HepG2 (cell line): ENCODE data around the gene COA3. TPM values are rescaled to one million over a fixed set of nuclear protein-coding genes. Genes with fewer than 3 reads are reported as not detected.

Experiments used
- ATF7 ChIP-seq, 2 experiments: fragments of 450-650 bp in 1 of 2; sonication (generic) in 1 of 2; formaldehyde crosslinking in 1 of 2; IDR thresholded peaks; 2 replicates each; pipeline versions ENCODE4 v1.4.0 to v1.6.1; 2016 to 2020; ENCODE audit warnings: antibody characterized with exemption in 1 of 2, mild to moderate bottlenecking in 1 of 2, missing genetic modification reagents in 1 of 2
- CTCF ChIP-seq: sonication (generic); formaldehyde crosslinking; IDR thresholded peaks from 2 replicates; pipeline ENCODE4 v1.5.0; 2020; ENCODE audit warnings: mild to moderate bottlenecking, missing genetic modification reagents, moderate library complexity
- FOSL2 ChIP-seq: sonication (generic); formaldehyde crosslinking; IDR thresholded peaks from 2 replicates; pipeline ENCODE4 v1.4.0; 2020; ENCODE audit warnings: missing genetic modification reagents
- FOXA3 ChIP-seq: IDR thresholded peaks from 2 replicates; pipeline ENCODE4 v1.6.1; 2016; ENCODE audit warnings: missing genetic modification reagents, missing compliant biosample characterization
- FOXJ3 ChIP-seq: sonication (generic); formaldehyde crosslinking; IDR thresholded peaks from 2 replicates; pipeline ENCODE4 v1.4.0; 2020; ENCODE audit warnings: missing genetic modification reagents, mild to moderate bottlenecking, borderline replicate concordance
- HNRNPLL ChIP-seq: fragments of 200-400 bp; formaldehyde crosslinking; IDR thresholded peaks from 2 replicates; pipeline ENCODE4 v1.6.1; 2017; ENCODE audit warnings: mild to moderate bottlenecking, low read depth, low read length; ENCODE audit not compliant: poor library complexity, severe bottlenecking
- KLF13 ChIP-seq: sonication (generic); formaldehyde crosslinking; IDR thresholded peaks from 2 replicates; pipeline ENCODE4 v1.4.0; 2020; ENCODE audit warnings: mild to moderate bottlenecking, missing genetic modification reagents
- MAFF ChIP-seq: IDR thresholded peaks from 2 replicates; pipeline ENCODE4 v1.6.1; 2011; ENCODE audit warnings: low read depth, low read length, improper control_type of control experiment
- RBAK ChIP-seq: sonication (generic); formaldehyde crosslinking; IDR thresholded peaks from 2 replicates; pipeline ENCODE4 v1.5.1; 2020; ENCODE audit warnings: mild to moderate bottlenecking, missing genetic modification reagents
- SMARCC2 ChIP-seq: fragments of 450-650 bp; IDR thresholded peaks from 2 replicates; pipeline ENCODE4 v1.6.1; 2017; ENCODE audit warnings: antibody characterized with exemption, mild to moderate bottlenecking
- TCF7L2 ChIP-seq: IDR thresholded peaks from 2 replicates; pipeline ENCODE4 v1.6.1; 2011; ENCODE audit warnings: mild to moderate bottlenecking, low read depth, low read length, moderate library complexity
- TEAD3 ChIP-seq: optimal IDR thresholded peaks from 2 replicates; pipeline ENCODE3; 2016; ENCODE audit warnings: borderline replicate concordance
- ZC3H13 ChIP-seq: sonication (generic); formaldehyde crosslinking; IDR thresholded peaks from 2 replicates; pipeline ENCODE4 v1.8.1; 2023; ENCODE audit warnings: mild to moderate bottlenecking, missing genetic modification reagents, moderate library complexity
- ZNF10 ChIP-seq: sonication (generic); formaldehyde crosslinking; IDR thresholded peaks from 2 replicates; pipeline ENCODE4 v1.4.0; 2020; ENCODE audit warnings: mild to moderate bottlenecking, low read depth, missing genetic modification reagents, borderline replicate concordance
- ZNF331 ChIP-seq: sonication (generic); formaldehyde crosslinking; IDR thresholded peaks from 2 replicates; pipeline ENCODE4 v1.4.0; 2020; ENCODE audit warnings: missing genetic modification reagents
- ZNF446 ChIP-seq: sonication (generic); formaldehyde crosslinking; IDR thresholded peaks from 2 replicates; pipeline ENCODE4 v1.5.0; 2020; ENCODE audit warnings: mild to moderate bottlenecking, missing genetic modification reagents
- ZNF496 ChIP-seq: sonication (generic); formaldehyde crosslinking; IDR thresholded peaks from 2 replicates; pipeline ENCODE4 v1.8.1; 2023; ENCODE audit warnings: mild to moderate bottlenecking, moderate library complexity, missing genetic modification reagents; ENCODE audit not compliant: insufficient replicate concordance
- ZNF614 ChIP-seq: IDR thresholded peaks from 2 replicates; pipeline ENCODE4 v1.6.1; 2018; ENCODE audit warnings: missing biosample characterization, missing genetic modification reagents, inconsistent platforms, borderline replicate concordance
- ZNF777 ChIP-seq: sonication (generic); formaldehyde crosslinking; IDR thresholded peaks from 2 replicates; pipeline ENCODE4 v1.4.0; 2020; ENCODE audit warnings: missing genetic modification reagents
- ZNF780A ChIP-seq: sonication (generic); formaldehyde crosslinking; IDR thresholded peaks from 2 replicates; pipeline ENCODE4 v1.8.0; 2022; ENCODE audit warnings: mild to moderate bottlenecking, missing genetic modification reagents, moderate library complexity
- ZNF891 ChIP-seq: sonication (generic); formaldehyde crosslinking; IDR thresholded peaks from 2 replicates; pipeline ENCODE4 v1.5.0; 2020; ENCODE audit warnings: mild to moderate bottlenecking, missing genetic modification reagents
- polyA plus RNA-seq, 8 experiments: library from polyadenylated mRNA; depleted of rRNA in 3 of 8; stranded (reverse) in 7 of 8; unstranded in 1 of 8; fragments of >200 nt; fragmentation: Illumina TruSeq in 4 of 8; extraction: Trizol in 4 of 8; gene quantifications; 2 replicates each; pipeline versions ENCODE4 v1.2.1 to v1.2.3, GENCODE V29; 2011 to 2016; ENCODE audit warnings: low read depth in 4 of 8, missing spikeins in 1 of 8, mixed read lengths in 1 of 8; ENCODE audit not compliant: insufficient read depth in 1 of 8
- total RNA-seq, 5 experiments: library from RNA; depleted of rRNA; stranded (reverse); fragments of >200 nt; fragmentation: Illumina TruSeq; extraction: Trizol; gene quantifications; 2 replicates each; pipeline ENCODE4 v1.2.3, GENCODE V29; 2016; ENCODE audit warnings: low read depth in 1 of 5
- TF ChIP-seq, protein P1 (sequence below), 2 experiments: sonication (generic) in 1 of 2; formaldehyde crosslinking in 1 of 2; IDR thresholded peaks; 2 replicates each; pipeline versions ENCODE4 v1.4.0 to v1.6.1; 2018 to 2020; ENCODE audit warnings: missing genetic modification reagents in 2 of 2, borderline replicate concordance in 1 of 2, low read depth in 1 of 2, mild to moderate bottlenecking in 1 of 2, missing biosample characterization in 1 of 2
- TF ChIP-seq, protein P2 (sequence below): sonication (generic); IDR thresholded peaks from 2 replicates; pipeline ENCODE4 v1.6.1; 2016; ENCODE audit warnings: low read depth, borderline replicate concordance

COA3 gene
- total and polyA plus RNA-seq, 2 of the 13 experiments (the other 11 are each of a cell fraction or from before 2014, with no cell fraction given): 133 to 202 TPM

- TF ChIP-seq, protein P1, sequence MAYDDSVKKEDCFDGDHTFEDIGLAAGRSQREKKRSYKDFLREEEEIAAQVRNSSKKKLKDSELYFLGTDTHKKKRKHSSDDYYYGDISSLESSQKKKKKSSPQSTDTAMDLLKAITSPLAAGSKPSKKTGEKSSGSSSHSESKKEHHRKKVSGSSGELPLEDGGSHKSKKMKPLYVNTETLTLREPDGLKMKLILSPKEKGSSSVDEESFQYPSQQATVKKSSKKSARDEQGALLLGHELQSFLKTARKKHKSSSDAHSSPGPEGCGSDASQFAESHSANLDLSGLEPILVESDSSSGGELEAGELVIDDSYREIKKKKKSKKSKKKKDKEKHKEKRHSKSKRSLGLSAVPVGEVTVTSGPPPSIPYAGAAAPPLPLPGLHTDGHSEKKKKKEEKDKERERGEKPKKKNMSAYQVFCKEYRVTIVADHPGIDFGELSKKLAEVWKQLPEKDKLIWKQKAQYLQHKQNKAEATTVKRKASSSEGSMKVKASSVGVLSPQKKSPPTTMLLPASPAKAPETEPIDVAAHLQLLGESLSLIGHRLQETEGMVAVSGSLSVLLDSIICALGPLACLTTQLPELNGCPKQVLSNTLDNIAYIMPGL (CRISPR knock-in tag; IDR thresholded peaks at IDR 0.05; ENCODE audit: borderline replicate concordance in 1 of 2, low read depth in 1 of 2): peak; percentile 40; a peak in 2 of 4 replicates
- TF ChIP-seq ZNF777 (CRISPR knock-in tag): no peak
- TF ChIP-seq TCF7L2: no peak
- peak; percentile 45 for TF ChIP-seq FOSL2 (CRISPR knock-in tag)
- no peak for TF ChIP-seq ZNF496 (CRISPR knock-in tag)
- peak; percentile 31; the same call in 1 of the 2 replicates for TF ChIP-seq FOXA3 (CRISPR knock-in tag)
- TF ChIP-seq ZNF780A (CRISPR knock-in tag): no peak
- TF ChIP-seq ZNF10 (CRISPR knock-in tag): no peak
- no peak for TF ChIP-seq SMARCC2
- TF ChIP-seq KLF13 (CRISPR knock-in tag): no peak
- no peak; the same call in 1 of the 2 replicates for TF ChIP-seq ZNF614 (CRISPR knock-in tag)
- TF ChIP-seq, protein P2, sequence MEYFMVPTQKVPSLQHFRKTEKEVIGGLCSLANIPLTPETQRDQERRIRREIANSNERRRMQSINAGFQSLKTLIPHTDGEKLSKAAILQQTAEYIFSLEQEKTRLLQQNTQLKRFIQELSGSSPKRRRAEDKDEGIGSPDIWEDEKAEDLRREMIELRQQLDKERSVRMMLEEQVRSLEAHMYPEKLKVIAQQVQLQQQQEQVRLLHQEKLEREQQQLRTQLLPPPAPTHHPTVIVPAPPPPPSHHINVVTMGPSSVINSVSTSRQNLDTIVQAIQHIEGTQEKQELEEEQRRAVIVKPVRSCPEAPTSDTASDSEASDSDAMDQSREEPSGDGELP: peak; percentile 54
- TF ChIP-seq FOXJ3 (CRISPR knock-in tag): 0 out of 2 replicates have a peak, but pooled peaks have one; percentile 22
- peak; percentile 59; the same call in 1 of the 2 replicates for TF ChIP-seq ZNF331
- TF ChIP-seq ZNF446 (CRISPR knock-in tag): no peak
- no peak for TF ChIP-seq RBAK (CRISPR knock-in tag)
- no peak for TF ChIP-seq ZC3H13 (CRISPR knock-in tag)
- peak; percentile 56 for TF ChIP-seq MAFF
- TF ChIP-seq CTCF (CRISPR knock-in tag): peak; percentile 81
- no peak for TF ChIP-seq ATF7 (IDR thresholded peaks at IDR 0.05)
- no peak for TF ChIP-seq ATF7 (CRISPR knock-in tag; IDR thresholded peaks at IDR 0.05)
- TF ChIP-seq TEAD3 (CRISPR knock-in tag): peak; percentile 25
- TF ChIP-seq HNRNPLL: no peak
- no peak for TF ChIP-seq ZNF891 (CRISPR knock-in tag)
Observed at GRCh38 chr17:42819939-42820535, 21.5 kb upstream of the COA3 start (continued).
